WTC11 (cell line): ENCODE results near the gene SMAD2.

Experiments used
- ELF4 ChIP-seq: sonication (generic); formaldehyde crosslinking; IDR thresholded peaks from 2 replicates; pipeline ENCODE4 v1.8.1; 2022; ENCODE audit warnings: low read depth, mild to moderate bottlenecking, moderate library complexity, missing genetic modification reagents
- MXD4 ChIP-seq: fragments of 250-450 bp; sonication (Bioruptor Pico); IDR thresholded peaks from 2 replicates; pipeline ENCODE4 v1.8.0; 2021; ENCODE audit warnings: mild to moderate bottlenecking, moderate library complexity, borderline replicate concordance
- TF ChIP-seq, protein P1 (sequence below): sonication (generic); formaldehyde crosslinking; IDR thresholded peaks from 2 replicates; pipeline ENCODE4 v1.8.0; 2022; ENCODE audit warnings: mild to moderate bottlenecking, missing genetic modification reagents
- TF ChIP-seq, protein P2 (sequence below): sonication (generic); formaldehyde crosslinking; IDR thresholded peaks from 2 replicates; pipeline ENCODE4 v1.8.1; 2023; ENCODE audit warnings: mild to moderate bottlenecking, missing genetic modification reagents, moderate library complexity

DNA sequence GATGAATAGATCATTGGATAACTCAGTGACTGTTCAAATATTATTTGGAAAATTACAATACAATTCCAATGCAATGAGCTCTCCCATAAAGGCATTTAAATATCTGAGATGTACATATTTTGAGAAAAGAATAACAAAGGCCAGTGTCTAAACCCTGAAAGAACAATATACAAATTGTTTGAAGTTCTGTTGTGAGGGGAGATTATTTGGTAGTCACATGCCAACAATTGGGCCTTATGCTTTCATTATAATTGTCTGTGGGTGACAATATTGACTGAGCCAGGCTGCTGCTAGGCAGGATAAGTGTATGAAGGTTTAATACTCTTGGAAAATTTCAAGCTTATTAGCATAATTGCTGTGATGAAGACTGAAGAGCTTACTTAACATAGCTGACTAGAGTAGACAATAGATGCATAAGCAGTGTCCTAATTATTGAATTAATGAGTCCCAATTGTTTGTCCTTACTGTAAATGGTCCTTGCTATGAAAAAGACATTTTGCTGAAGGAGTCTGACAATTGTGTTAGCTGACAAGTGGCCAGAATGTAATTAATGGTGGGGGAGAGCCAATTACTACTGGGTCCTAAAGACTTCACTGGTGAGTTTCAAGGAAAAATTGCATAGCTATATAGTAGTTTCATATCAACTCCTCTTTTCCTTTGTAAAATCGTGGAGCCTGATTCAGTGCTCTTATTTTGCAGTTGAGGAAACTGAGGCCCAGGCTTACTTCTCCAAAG is 5.0 kb upstream of the SMAD2 start:
- TF ChIP-seq ELF4 (CRISPR knock-in tag): no peak
- TF ChIP-seq, protein P1, sequence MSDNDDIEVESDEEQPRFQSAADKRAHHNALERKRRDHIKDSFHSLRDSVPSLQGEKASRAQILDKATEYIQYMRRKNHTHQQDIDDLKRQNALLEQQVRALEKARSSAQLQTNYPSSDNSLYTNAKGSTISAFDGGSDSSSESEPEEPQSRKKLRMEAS: no peak
- TF ChIP-seq, protein P2, sequence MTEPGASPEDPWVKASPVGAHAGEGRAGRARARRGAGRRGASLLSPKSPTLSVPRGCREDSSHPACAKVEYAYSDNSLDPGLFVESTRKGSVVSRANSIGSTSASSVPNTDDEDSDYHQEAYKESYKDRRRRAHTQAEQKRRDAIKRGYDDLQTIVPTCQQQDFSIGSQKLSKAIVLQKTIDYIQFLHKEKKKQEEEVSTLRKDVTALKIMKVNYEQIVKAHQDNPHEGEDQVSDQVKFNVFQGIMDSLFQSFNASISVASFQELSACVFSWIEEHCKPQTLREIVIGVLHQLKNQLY (CRISPR knock-in tag): no peak
- TF ChIP-seq MXD4 (CRISPR knock-in tag): no peak
